ENCODE measurements around the gene SLC36A2.

- TF ChIP-seq CTCF (conservative IDR thresholded peaks at IDR 0.05) = no peak
- no peak for TF ChIP-seq ZFX (IDR thresholded peaks at IDR 0.05)
Observed at GRCh38 chr5:151270599-151270998, 76.8 kb downstream of the SLC36A2 start.

All from C4-2B (cell line).